Measurements from ENCODE around the gene PRB3. TPM values are rescaled to one million over a fixed set of nuclear protein-coding genes. Genes with fewer than 3 reads are reported as not detected.

Gene PRB3
- not detected in 2 replicates for total RNA-seq (2014; rRNA removed; shearing (Covaris generic); ENCODE audit: low replicate concordance)

DNA sequence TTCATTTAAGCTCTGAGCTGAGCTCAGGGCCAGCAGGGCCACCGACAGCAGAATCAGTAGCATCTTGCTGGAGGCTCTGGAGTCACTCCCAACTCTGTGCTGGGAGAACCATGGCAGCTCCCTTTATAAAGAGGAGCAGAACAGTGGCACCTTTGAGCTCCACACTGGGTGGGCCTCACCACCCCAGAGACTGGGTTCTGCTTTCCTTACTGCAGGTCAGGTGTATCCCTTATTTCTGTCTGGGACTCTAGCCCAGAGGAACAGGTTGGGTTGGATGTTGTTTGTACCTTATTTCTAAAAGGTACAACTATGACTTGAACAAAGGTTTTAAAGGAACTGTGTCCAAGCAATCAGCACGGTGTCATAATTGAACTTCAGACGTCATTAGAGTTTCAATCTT, at the start of gene PRB3:
Gene PRB3 (minus strand): TSS at position 101 of the 400 bp plus-strand sequence. CDS start 38 bp downstream, at position 63.
- Histone ChIP-seq H3K9me2 (replicated peaks; ENCODE audit: insufficient read depth, low read length) (no peaks in the 10 kb centered on the region), H3K9me3 (ENCODE audit: low read length) (no peaks in the 10 kb centered on the region), H3K4me1 (ENCODE audit: low read length) (no peaks in the 10 kb centered on the region), H3K4me2 (ENCODE audit: low read depth, low read length, poor library complexity, severe bottlenecking) (no peak within 1 kb of the TSS), H3K79me2 (ENCODE audit: low read length) (no peaks in the 10 kb centered on the region), H4K20me1 (ENCODE audit: insufficient read depth, low read depth, low read length) (no peaks in the 10 kb centered on the region), H3K9ac (ENCODE audit: low read length) (no peak within 1 kb of the TSS), H3K36me3 (ENCODE audit: insufficient read depth, low read length) (no peaks in the 10 kb centered on the region), H2AFZ (ENCODE audit: low read length) (no peak within 1 kb of the TSS), H3K27me3 (ENCODE audit: low read length) (no peaks in the 10 kb centered on the region), H3K27ac (ENCODE audit: low read length) (no peak within 1 kb of the TSS), H3K4me3 (ENCODE audit: low read length) (no peak within 1 kb of the TSS)
- no peak for DNase-seq

DNA sequence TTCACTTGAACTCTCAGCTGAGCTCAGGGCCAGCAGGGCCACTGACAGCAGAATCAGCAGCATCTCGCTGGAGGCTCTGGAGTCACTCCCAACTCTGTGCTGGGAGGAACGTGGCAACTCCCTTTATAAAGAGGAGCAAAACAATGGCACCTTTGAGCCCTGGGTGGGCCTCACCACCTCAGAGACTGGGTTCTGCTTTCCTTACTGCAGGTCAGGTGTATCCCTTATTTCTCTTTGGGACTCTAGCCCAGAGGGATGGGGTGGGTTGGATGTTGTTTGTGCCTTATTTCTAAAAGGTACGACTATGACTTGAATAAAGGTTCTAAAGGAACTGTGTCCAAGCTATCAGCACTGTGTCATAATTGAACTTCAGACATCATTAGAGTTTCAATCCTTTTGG, 40.8 kb upstream of the PRB3 start, which contains the start of gene PRB4:
Gene PRB4 (minus strand): TSS at position 101 of the 400 bp plus-strand sequence. CDS start 38 bp downstream, at position 63.
- no peak within 1 kb of the TSS for H3K9ac ChIP-seq (ENCODE audit: low read length)
- no peaks in the 10 kb centered on the region for H3K9me3 ChIP-seq (ENCODE audit: low read length)
- H3K4me2 ChIP-seq (ENCODE audit: low read depth, low read length, poor library complexity, severe bottlenecking) = no peak within 1 kb of the TSS
- no peaks in the 10 kb centered on the region for H3K9me2 ChIP-seq (replicated peaks; ENCODE audit: insufficient read depth, low read length)
- DNase-seq = no peak
- no peaks in the 10 kb centered on the region for H3K4me1 ChIP-seq (ENCODE audit: low read length)
- H3K79me2 ChIP-seq (ENCODE audit: low read length) = no peaks in the 10 kb centered on the region
- H3K4me3 ChIP-seq (ENCODE audit: low read length) = no peak within 1 kb of the TSS
- no peaks in the 10 kb centered on the region for H3K27me3 ChIP-seq (ENCODE audit: low read length)
- no peak within 1 kb of the TSS for H3K27ac ChIP-seq (ENCODE audit: low read length)
- no peak within 1 kb of the TSS for H2AFZ ChIP-seq (ENCODE audit: low read length)
- no peaks in the 10 kb centered on the region for H4K20me1 ChIP-seq (ENCODE audit: insufficient read depth, low read depth, low read length)
- H3K36me3 ChIP-seq (ENCODE audit: insufficient read depth, low read length) = no peaks in the 10 kb centered on the region

DNA sequence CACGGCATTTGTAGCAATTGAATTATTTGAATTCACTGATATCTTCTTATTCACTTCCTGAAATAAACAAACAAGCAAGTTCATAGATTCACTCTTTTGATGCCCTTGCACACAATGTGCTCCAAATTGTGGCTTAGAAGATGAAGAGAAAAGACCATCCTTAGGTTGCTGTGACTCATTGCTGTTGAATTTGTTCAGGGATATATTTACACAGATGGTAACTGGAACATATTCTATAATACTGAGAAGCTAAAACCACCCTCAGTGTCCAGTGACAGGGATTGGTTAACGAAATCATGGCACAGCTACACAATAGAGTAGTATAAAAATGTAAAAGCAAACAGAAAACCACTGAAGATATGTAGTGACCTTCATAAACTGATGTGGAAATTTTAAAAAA, 37.6 kb upstream of the PRB3 start:
- no peak for DNase-seq
- Histone ChIP-seq H2AFZ (ENCODE audit: low read length) (no peak overlapping the region), H3K27me3 (ENCODE audit: low read length) (no peaks in the 10 kb centered on the region), H3K4me2 (ENCODE audit: low read depth, low read length, poor library complexity, severe bottlenecking) (no peak overlapping the region), H3K27ac (ENCODE audit: low read length) (no peak overlapping the region), H3K79me2 (ENCODE audit: low read length) (no peaks in the 10 kb centered on the region), H3K9me3 (ENCODE audit: low read length) (no peaks in the 10 kb centered on the region), H3K36me3 (ENCODE audit: insufficient read depth, low read length) (no peaks in the 10 kb centered on the region), H3K4me3 (ENCODE audit: low read length) (no peak overlapping the region), H4K20me1 (ENCODE audit: insufficient read depth, low read depth, low read length) (no peaks in the 10 kb centered on the region), H3K9ac (ENCODE audit: low read length) (no peak overlapping the region), H3K9me2 (replicated peaks; ENCODE audit: insufficient read depth, low read length) (no peaks in the 10 kb centered on the region), H3K4me1 (ENCODE audit: low read length) (no peaks in the 10 kb centered on the region)

DNA sequence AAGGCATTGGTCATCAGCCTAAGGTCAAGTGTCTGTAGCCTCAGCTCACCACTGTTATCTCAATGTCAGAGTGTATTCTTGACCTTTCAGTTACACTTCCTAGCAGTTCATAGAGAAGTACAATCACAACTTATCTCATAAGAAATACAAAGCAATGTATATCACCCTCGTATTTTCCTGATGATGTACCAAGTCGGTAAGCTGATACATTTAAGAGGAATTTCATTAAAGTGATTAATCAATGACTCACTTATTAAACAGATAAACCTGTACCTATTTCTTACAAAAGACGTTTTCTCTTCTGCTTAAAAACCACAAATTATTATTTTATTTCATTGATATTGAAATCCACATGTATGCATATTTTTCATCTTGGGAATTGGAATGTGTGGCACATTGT, 3.9 kb upstream of the PRB3 start:
- no peak overlapping the region for H3K27ac ChIP-seq (ENCODE audit: low read length)
- no peak for DNase-seq
- H3K79me2 ChIP-seq (ENCODE audit: low read length) = no peaks in the 10 kb centered on the region
- H4K20me1 ChIP-seq (ENCODE audit: insufficient read depth, low read depth, low read length) = no peaks in the 10 kb centered on the region
- no peak overlapping the region for H3K9ac ChIP-seq (ENCODE audit: low read length)
- no peaks in the 10 kb centered on the region for H3K4me1 ChIP-seq (ENCODE audit: low read length)
- H3K9me3 ChIP-seq (ENCODE audit: low read length) = no peaks in the 10 kb centered on the region
- no peak overlapping the region for H2AFZ ChIP-seq (ENCODE audit: low read length)
- no peak overlapping the region for H3K4me2 ChIP-seq (ENCODE audit: low read depth, low read length, poor library complexity, severe bottlenecking)
- no peaks in the 10 kb centered on the region for H3K27me3 ChIP-seq (ENCODE audit: low read length)
- no peak overlapping the region for H3K4me3 ChIP-seq (ENCODE audit: low read length)
- H3K9me2 ChIP-seq (replicated peaks; ENCODE audit: insufficient read depth, low read length) = no peaks in the 10 kb centered on the region
- H3K36me3 ChIP-seq (ENCODE audit: insufficient read depth, low read length) = no peaks in the 10 kb centered on the region

DNA sequence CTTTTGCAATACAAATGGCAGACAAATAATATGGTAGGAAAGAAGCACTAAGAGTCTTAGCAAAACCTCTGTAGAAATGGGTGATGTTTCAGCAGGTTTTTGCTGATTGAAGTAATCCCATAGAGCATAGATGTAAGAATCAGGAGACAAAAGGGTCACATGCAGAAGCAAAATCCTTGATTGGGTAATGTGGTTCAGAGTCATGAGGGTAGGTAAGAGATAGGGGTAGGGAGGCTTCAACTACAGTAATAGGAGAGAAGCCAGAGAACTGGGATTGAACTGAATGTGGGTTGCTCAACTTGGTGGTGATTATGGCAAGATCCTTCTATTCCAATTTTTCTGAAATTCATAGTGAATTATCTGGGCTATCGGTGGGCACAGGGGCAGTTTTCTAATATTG, 5.0 kb downstream of the PRB3 start:
- Histone ChIP-seq H3K9me3 (ENCODE audit: low read length) (no peaks in the 10 kb centered on the region), H3K9me2 (replicated peaks; ENCODE audit: insufficient read depth, low read length) (no peaks in the 10 kb centered on the region), H3K9ac (ENCODE audit: low read length) (no peak overlapping the region), H3K4me3 (ENCODE audit: low read length) (no peak overlapping the region), H3K4me2 (ENCODE audit: low read depth, low read length, poor library complexity, severe bottlenecking) (no peak overlapping the region), H3K4me1 (ENCODE audit: low read length) (no peaks in the 10 kb centered on the region), H2AFZ (ENCODE audit: low read length) (no peak overlapping the region), H3K27me3 (ENCODE audit: low read length) (no peaks in the 10 kb centered on the region), H3K27ac (ENCODE audit: low read length) (no peak overlapping the region), H3K36me3 (ENCODE audit: insufficient read depth, low read length) (no peaks in the 10 kb centered on the region), H4K20me1 (ENCODE audit: insufficient read depth, low read depth, low read length) (no peaks in the 10 kb centered on the region), H3K79me2 (ENCODE audit: low read length) (no peaks in the 10 kb centered on the region)
- no peak for DNase-seq

DNA sequence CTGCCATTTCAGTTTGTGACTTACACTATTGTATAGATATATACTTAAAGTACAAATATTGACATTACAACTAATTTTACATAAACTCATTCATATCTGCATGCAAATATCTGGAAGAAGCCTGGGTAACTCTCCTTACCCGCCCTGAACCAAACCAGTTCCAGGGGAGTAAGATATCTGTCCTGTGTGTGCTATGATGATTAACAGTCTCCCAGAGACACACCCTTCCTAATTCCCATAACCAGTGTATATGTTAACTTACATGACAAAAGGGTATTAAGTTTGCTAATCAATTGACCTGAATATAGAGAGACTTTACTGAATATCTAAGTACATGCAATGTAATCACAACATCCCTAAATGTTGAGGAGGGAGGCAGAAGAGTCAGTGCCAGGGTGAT, 23.0 kb downstream of the PRB3 start:
- no peak overlapping the region for H3K9ac ChIP-seq (ENCODE audit: low read length)
- H3K4me1 ChIP-seq (ENCODE audit: low read length) = no peaks in the 10 kb centered on the region
- no peaks in the 10 kb centered on the region for H3K36me3 ChIP-seq (ENCODE audit: insufficient read depth, low read length)

DNA sequence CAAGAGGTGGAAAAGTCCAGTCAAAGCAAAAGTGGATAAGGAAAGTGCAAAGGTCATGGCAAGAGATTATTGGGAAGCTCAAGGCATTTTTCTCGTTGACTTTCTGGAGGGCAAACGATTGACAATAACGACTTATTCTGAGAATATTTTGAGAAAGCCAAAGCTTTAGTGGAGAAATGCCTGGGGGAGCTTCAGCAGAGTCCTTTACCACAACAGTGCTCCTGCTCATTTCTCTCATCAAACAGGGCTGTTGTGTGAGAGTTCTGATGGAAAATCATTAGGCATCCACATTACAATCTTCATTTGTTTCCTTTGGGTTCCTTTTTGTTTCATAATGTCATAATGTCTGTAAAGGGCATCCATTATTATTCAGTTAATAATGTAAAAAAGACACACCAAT, 26.9 kb downstream of the PRB3 start:
- Histone ChIP-seq H4K20me1 (ENCODE audit: insufficient read depth, low read depth, low read length) (0 out of 2 replicates have a peak, but pooled peaks cover 5% of the 10 kb centered on the region), H3K27me3 (ENCODE audit: low read length) (no peaks in the 10 kb centered on the region), H3K4me3 (ENCODE audit: low read length) (no peak overlapping the region)

More for the DNA sequence above, 23.0 kb downstream of the PRB3 start:
- no peaks in the 10 kb centered on the region for H3K9me2 ChIP-seq (replicated peaks; ENCODE audit: insufficient read depth, low read length)
- DNase-seq = no peak
- H3K4me2 ChIP-seq (ENCODE audit: low read depth, low read length, poor library complexity, severe bottlenecking) = no peak overlapping the region
- no peaks in the 10 kb centered on the region for H4K20me1 ChIP-seq (ENCODE audit: insufficient read depth, low read depth, low read length)
- H3K79me2 ChIP-seq (ENCODE audit: low read length) = no peaks in the 10 kb centered on the region
- H3K27ac ChIP-seq (ENCODE audit: low read length) = no peak overlapping the region
- H2AFZ ChIP-seq (ENCODE audit: low read length) = no peak overlapping the region
- no peaks in the 10 kb centered on the region for H3K9me3 ChIP-seq (ENCODE audit: low read length)
- H3K4me3 ChIP-seq (ENCODE audit: low read length) = no peak overlapping the region
- H3K27me3 ChIP-seq (ENCODE audit: low read length) = no peaks in the 10 kb centered on the region

DNA sequence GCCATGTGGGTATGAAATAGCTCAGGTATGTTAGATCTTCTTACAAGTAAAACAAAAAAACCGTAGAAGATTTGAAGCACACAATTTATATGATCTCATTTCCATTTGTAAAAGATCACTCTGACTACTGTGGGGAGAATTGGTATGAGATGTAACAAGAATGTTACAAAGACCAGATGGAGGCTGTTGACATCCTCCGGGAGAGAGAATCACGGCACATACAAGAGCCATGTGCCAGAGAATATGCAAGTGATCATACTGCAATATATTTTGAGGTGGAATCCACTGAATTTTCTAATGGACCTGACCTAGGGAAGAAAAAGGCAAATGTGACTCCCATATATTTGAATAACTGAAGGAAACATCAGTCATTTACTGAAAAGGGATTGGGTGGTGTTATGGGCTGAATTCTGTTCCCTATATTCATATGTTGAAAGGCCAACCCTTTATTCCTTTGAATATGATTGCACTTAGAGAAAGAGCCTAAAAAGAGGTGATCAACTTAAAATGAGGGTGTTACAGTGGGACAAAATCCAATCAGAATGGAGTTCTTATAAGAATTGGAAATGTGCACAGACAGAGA, 29.1 kb downstream of the PRB3 start:
- H3K4me2 ChIP-seq (ENCODE audit: low read depth, low read length, poor library complexity, severe bottlenecking) = no peak overlapping the region
- no peaks in the 10 kb centered on the region for H3K9me2 ChIP-seq (replicated peaks; ENCODE audit: insufficient read depth, low read length)

More for the DNA sequence above, 26.9 kb downstream of the PRB3 start:
- H3K27ac ChIP-seq (ENCODE audit: low read length) = no peak overlapping the region
- no peaks in the 10 kb centered on the region for H3K9me2 ChIP-seq (replicated peaks; ENCODE audit: insufficient read depth, low read length)
- no peaks in the 10 kb centered on the region for H3K79me2 ChIP-seq (ENCODE audit: low read length)
- H3K9me3 ChIP-seq (ENCODE audit: low read length) = no peaks in the 10 kb centered on the region
- H2AFZ ChIP-seq (ENCODE audit: low read length) = no peak overlapping the region
- H3K4me1 ChIP-seq (ENCODE audit: low read length) = no peaks in the 10 kb centered on the region
- no peaks in the 10 kb centered on the region for H3K36me3 ChIP-seq (ENCODE audit: insufficient read depth, low read length)
- no peak overlapping the region for H3K4me2 ChIP-seq (ENCODE audit: low read depth, low read length, poor library complexity, severe bottlenecking)
- no peak for DNase-seq
- H3K9ac ChIP-seq (ENCODE audit: low read length) = no peak overlapping the region

More for the DNA sequence above, 29.1 kb downstream of the PRB3 start:
- Histone ChIP-seq H3K9ac (ENCODE audit: low read length) (no peak overlapping the region), H3K27ac (ENCODE audit: low read length) (no peak overlapping the region), H3K36me3 (ENCODE audit: insufficient read depth, low read length) (no peaks in the 10 kb centered on the region), H3K4me1 (ENCODE audit: low read length) (no peaks in the 10 kb centered on the region), H4K20me1 (ENCODE audit: insufficient read depth, low read depth, low read length) (peaks cover 9% of the 10 kb centered on the region; the same call in 1 of the 2 replicates), H2AFZ (ENCODE audit: low read length) (no peak overlapping the region), H3K79me2 (ENCODE audit: low read length) (no peaks in the 10 kb centered on the region), H3K27me3 (ENCODE audit: low read length) (no peaks in the 10 kb centered on the region), H3K4me3 (ENCODE audit: low read length) (no peak overlapping the region), H3K9me3 (ENCODE audit: low read length) (no peaks in the 10 kb centered on the region)
- no peak for DNase-seq
